ENCODE data around the gene TINAG. TPM values are rescaled to one million over a fixed set of nuclear protein-coding genes. Genes with fewer than 3 reads are reported as not detected.

The TINAG gene
- total RNA-seq, 2 donors from 2014 or later: not detected

DNA sequence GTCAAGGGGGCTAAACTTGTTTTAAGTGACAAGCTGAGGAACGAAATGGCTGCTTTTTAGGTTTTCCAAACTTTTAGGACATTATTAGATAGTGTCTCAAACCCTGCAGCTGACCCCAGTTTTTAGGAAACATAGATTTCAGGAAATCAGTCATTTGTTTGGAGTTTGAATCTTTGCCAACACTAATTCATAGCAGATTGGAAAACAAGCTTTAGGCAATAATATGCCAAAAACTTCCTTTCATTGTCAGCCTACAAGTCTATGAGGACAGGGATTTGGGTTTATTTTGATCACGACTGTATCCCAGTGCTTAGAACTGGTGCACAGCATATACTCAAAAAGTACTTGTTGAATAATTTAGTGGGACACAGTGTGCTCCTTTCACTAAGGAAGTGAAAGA lies 123.2 kb downstream of the TINAG start:
- Histone ChIP-seq H3K4me3 (no peak overlapping the region), H3K4me1 (ENCODE audit: control insufficient read depth in 1 of 2, low read depth in 2 of 2) (no peaks in the 10 kb centered on the region), H3K9me3 (no peaks in the 10 kb centered on the region), H3K27me3 (replicated peaks; ENCODE audit: insufficient read depth) (no peaks in the 10 kb centered on the region), H3K36me3 (no peaks in the 10 kb centered on the region), H3K27ac (no peak overlapping the region)
- ATAC-seq (ENCODE audit: insufficient number of reproducible peaks, low FRiP score, low read depth) (no peak), DNase-seq (ENCODE audit: low spot score) (no peak)
- TF ChIP-seq CTCF (IDR thresholded peaks at IDR 0.05): no peak

Other genes with a start within 250 kb of the TINAG start
- gene MLIP, start 197.0 kb upstream of the TINAG start, total RNA-seq: 1 to 10 TPM in 1 of 2 donors, not detected in 1; 1.8 TPM